ENCODE data around the gene PNPLA8. TPM values are rescaled to one million over a fixed set of nuclear protein-coding genes. Genes with fewer than 3 reads are reported as not detected.
"Not testable (repeated sequence)": the region's sequence is repeated elsewhere in the genome, so short reads cannot be mapped to it uniquely, and the experiment has no call there.

Gene PNPLA8
- total RNA-seq, 2 donors from 2014 or later: 19.2 to 26.2 TPM

DNA sequence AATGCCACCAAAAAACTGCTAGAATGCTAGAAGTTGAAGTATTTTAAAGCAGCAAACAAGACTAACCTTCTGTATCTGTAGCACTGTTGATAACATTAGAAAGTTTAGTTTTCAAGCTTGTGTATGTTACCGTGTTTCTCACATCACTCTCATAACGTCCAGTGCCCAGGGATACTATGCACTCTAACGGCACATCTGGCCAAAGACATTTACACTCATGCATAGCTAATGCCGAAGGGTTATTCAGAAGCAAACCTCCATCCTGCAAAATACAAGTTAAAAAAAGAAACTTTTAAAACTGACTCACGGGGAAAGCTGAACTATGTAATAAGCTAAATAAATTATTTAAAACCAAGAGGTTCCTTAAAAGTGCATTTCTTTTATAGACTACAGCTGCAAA is 46.8 kb downstream of the PNPLA8 start:
- H3K9me3 Mint-ChIP-seq: no peaks in the 10 kb centered on the region
- no peaks in the 10 kb centered on the region for H3K27me3 Mint-ChIP-seq
- H3K4me3 Mint-ChIP-seq: no peak overlapping the region
- ATAC-seq (replicated peaks): no peak
- H3K36me3 Mint-ChIP-seq (ENCODE audit: low read depth): peaks cover 89% of the 10 kb centered on the region
- no peak overlapping the region for H3K27ac Mint-ChIP-seq
- no peaks in the 10 kb centered on the region for H3K4me1 Mint-ChIP-seq

DNA sequence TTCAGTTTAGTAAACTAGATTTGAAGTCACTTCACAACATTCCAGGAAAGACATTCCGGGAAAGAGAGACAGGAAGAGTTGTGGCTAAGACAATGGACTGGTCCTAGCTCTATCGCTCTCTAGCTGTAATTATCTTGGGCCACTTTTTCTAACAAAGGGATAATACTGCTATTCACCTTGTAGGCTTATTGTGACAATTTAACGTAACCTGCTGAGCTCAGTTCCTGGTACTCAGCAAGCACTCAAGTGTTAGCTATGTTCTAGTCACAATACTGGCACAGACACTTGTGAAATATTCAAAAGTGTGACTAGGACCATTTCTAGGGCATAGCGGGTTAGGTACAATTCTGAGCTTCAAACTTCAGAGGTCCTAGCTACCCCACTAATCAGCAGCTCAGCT is 57.7 kb downstream of the PNPLA8 start:
- no peak for ATAC-seq (replicated peaks)
- peaks cover 3% of the 10 kb centered on the region for H3K27me3 Mint-ChIP-seq
- peaks cover 19% of the 10 kb centered on the region for H3K36me3 Mint-ChIP-seq (ENCODE audit: low read depth)
- no peak overlapping the region for H3K27ac Mint-ChIP-seq
- no peaks in the 10 kb centered on the region for H3K4me1 Mint-ChIP-seq
- H3K4me3 Mint-ChIP-seq: no peak overlapping the region
- no peaks in the 10 kb centered on the region for H3K9me3 Mint-ChIP-seq

DNA sequence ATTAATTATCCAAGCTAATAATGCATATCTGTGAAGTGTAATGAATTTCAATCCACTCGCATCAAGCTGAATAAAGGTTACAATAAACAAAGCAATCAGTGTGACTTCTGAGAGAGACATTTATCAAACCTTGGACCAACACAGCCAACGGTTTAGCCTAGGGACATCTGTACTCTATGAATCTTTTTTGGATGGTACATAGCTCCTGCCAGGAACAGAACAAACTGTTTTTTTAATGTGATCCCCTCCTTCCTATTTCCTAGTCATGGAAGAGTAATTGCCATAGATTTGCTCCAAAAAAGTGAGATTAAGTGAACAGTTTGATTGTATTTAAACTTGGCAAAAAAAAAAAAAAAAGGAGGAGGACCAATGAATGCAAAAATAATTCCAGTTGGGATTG is 58.5 kb downstream of the PNPLA8 start:
- no peak overlapping the region for H3K4me3 Mint-ChIP-seq
- H3K4me1 Mint-ChIP-seq: no peaks in the 10 kb centered on the region
- peaks cover 7% of the 10 kb centered on the region for H3K27me3 Mint-ChIP-seq
- H3K27ac Mint-ChIP-seq: no peak overlapping the region
- ATAC-seq (replicated peaks): no peak
- no peaks in the 10 kb centered on the region for H3K9me3 Mint-ChIP-seq
- H3K36me3 Mint-ChIP-seq (ENCODE audit: low read depth): peaks cover 10% of the 10 kb centered on the region

DNA sequence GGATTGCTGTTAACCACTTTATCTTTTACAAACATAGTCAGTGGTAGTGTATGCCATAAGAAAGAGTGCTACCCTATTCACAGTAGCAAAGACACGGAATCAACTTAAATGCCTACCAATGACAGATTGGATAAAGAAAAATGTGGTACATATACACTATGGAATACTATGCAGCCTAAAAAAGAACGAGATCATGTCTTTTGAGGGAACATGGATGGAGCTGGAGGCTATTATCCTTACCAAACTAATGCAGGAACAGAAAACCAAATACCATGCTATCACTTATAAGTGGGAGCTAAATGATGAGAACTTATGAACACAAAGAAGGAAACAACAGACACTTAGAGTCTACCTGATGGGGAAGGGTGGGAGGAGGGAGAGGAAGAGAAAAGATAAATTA is 59.6 kb downstream of the PNPLA8 start:
- not testable (repeated sequence) for H3K27ac Mint-ChIP-seq

DNA sequence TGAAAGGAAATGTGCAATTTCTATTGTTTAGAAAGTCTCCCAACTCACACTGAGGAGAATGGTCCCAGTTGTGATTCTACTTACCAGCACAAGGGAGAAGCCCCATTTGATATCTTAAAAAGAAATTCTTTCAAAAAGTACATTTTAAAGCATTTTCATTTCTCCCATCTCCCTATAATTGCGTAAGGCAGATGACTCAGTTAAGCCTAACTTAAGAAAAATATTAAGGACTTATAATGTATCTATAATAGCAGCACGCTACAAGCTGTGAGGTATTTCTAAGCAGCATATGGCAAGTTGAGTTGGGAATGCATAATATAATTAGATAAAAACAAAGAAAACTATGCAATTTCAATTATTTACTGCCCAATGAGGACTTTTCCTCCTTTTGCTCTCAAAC is 61.2 kb downstream of the PNPLA8 start:
- no peaks in the 10 kb centered on the region for H3K9me3 Mint-ChIP-seq
- H3K4me1 Mint-ChIP-seq: no peaks in the 10 kb centered on the region
- peaks cover 17% of the 10 kb centered on the region for H3K27me3 Mint-ChIP-seq
- no peaks in the 10 kb centered on the region for H3K36me3 Mint-ChIP-seq (ENCODE audit: low read depth)
- no peak for ATAC-seq (replicated peaks)
- H3K4me3 Mint-ChIP-seq: no peak overlapping the region
- no peak overlapping the region for H3K27ac Mint-ChIP-seq

More for the DNA sequence above, 59.6 kb downstream of the PNPLA8 start:
- H3K4me1 Mint-ChIP-seq; ATAC-seq (replicated peaks); H3K4me3 Mint-ChIP-seq; H3K27me3 Mint-ChIP-seq; H3K9me3 Mint-ChIP-seq; H3K36me3 Mint-ChIP-seq (ENCODE audit: low read depth): not testable (repeated sequence)

DNA sequence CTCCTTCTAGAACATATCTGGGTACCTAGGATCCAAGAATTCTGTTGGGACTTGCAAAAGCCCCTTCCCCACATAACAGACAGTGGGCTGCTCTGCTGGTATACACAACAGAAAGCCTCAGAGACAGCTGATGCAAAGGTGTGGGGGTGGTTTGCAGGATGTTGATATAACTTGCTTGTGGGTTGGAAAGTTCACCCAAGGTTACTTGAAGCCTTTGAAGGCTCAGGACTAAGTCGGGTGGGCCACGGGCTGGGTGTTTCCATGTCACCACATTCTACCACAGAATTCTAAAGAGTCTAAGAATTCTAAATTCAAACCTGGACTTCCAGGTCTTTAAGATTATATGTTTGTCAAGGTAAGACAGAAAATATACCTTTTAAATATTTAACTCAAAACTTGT is 62.3 kb downstream of the PNPLA8 start:
- Mint-ChIP-seq H3K27me3 (peaks cover 24% of the 10 kb centered on the region), H3K27ac (no peak overlapping the region), H3K9me3 (no peaks in the 10 kb centered on the region), H3K36me3 (ENCODE audit: low read depth) (no peaks in the 10 kb centered on the region), H3K4me1 (no peaks in the 10 kb centered on the region), H3K4me3 (no peak overlapping the region)
- no peak for ATAC-seq (replicated peaks)

DNA sequence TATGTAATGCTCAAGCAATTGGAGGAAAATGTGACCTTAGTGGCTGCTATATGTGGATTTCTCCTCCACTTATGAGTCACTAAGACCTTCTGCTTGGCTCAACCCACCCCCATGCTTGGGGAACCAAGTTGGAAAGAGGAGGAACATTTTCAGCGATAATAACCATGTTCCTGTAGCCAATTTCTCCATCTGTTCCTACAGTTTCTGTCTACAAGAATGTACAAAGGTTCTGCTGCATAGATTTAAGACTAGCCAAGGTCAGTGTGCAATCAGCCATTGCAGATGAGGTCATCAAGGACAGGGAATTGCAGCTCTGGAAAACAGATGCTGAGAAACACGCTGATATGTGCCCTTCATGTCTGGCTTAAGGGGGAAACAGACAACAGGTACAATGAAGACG is 64.1 kb downstream of the PNPLA8 start:
- H3K27me3 Mint-ChIP-seq: peaks cover 38% of the 10 kb centered on the region
- no peaks in the 10 kb centered on the region for H3K9me3 Mint-ChIP-seq
- H3K27ac Mint-ChIP-seq: no peak overlapping the region
- H3K4me1 Mint-ChIP-seq: no peaks in the 10 kb centered on the region
- ATAC-seq (replicated peaks): no peak
- H3K4me3 Mint-ChIP-seq: no peak overlapping the region
- H3K36me3 Mint-ChIP-seq (ENCODE audit: low read depth): no peaks in the 10 kb centered on the region

DNA sequence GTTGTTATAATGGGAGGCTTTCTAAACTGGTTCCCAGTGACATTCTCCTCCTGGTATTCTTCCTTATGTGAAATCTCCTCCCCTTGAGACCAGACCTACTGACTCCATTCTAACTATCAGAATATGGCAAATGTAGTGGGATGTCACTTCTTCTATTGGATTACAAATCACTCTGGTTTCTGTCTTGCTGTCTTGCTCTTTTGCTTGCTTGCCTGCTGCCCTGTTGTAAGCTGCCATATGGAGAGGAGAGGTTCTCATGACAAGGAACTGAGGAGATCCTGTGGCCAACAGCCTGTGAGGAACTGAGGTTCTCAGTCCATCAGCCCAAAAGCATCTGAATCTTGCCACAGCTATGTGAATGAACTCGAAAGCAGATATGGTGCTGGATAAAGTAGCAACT is 65.0 kb downstream of the PNPLA8 start:
- peaks cover 38% of the 10 kb centered on the region for H3K27me3 Mint-ChIP-seq
- no peaks in the 10 kb centered on the region for H3K9me3 Mint-ChIP-seq
- H3K4me3 Mint-ChIP-seq: no peak overlapping the region

DNA sequence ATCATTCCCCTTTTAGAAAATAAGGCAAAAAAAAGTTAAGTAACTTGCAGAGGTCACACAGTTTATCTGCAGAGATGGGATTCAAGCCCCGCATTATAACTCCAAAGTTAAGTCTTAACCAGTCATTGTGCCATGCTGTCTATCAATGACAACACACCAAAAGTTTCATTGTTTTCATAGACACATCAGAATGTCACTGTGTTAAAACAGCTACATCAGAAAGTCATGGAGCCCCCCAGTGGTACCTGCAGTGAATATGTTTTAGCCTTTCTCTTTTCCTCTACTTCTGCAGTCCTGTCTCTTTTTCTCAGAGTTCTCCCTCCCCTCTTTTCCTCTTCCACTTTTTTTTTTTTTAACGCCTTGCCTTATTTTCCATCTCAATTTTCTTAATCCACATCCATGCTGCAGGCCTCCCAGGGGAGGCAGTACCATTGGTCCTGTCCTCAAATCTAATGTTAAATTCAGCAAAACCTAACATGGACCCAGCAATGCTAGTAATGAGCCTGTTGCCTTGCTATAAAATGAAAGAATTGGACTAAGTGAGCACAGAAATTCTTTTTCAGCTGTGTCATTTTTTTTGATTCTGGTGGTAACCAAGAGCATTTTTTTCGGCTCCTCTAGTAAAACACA is 65.9 kb downstream of the PNPLA8 start:
- no peaks in the 10 kb centered on the region for H3K4me1 Mint-ChIP-seq
- ATAC-seq (replicated peaks): no peak
- H3K36me3 Mint-ChIP-seq (ENCODE audit: low read depth): no peaks in the 10 kb centered on the region

More for the DNA sequence above, 65.0 kb downstream of the PNPLA8 start:
- Mint-ChIP-seq H3K27ac (no peak overlapping the region), H3K4me1 (no peaks in the 10 kb centered on the region), H3K36me3 (ENCODE audit: low read depth) (no peaks in the 10 kb centered on the region)
- no peak for ATAC-seq (replicated peaks)

DNA sequence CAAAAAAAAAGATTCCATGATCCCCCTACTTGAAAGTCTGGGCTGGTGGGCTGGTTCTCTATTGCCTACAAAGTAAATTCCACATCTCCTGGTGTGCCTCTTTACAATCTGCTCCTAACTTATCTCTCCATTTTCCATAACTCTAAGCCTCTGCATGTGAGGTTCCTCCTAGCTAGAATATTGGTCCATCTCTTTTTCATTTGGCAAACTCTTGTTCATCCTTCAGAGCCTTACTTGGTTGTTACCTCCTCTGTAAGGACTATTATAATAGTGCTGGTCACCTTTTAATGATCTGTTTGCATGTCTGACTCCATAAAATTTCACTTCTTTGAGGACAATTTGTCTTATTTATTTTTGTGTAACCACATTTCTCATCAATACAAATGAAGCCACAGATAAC is 68.1 kb downstream of the PNPLA8 start:
- H3K36me3 Mint-ChIP-seq (ENCODE audit: low read depth): no peaks in the 10 kb centered on the region
- H3K9me3 Mint-ChIP-seq: no peaks in the 10 kb centered on the region
- H3K4me3 Mint-ChIP-seq: peak overlapping the region; percentile 2
- no peak overlapping the region for H3K27ac Mint-ChIP-seq
- peaks cover 50% of the 10 kb centered on the region for H3K27me3 Mint-ChIP-seq
- ATAC-seq (replicated peaks): no peak
- H3K4me1 Mint-ChIP-seq: no peaks in the 10 kb centered on the region

More for the DNA sequence above, 65.9 kb downstream of the PNPLA8 start:
- Mint-ChIP-seq H3K9me3 (no peaks in the 10 kb centered on the region), H3K27me3 (peaks cover 38% of the 10 kb centered on the region), H3K27ac (no peak overlapping the region), H3K4me3 (no peak overlapping the region)

DNA sequence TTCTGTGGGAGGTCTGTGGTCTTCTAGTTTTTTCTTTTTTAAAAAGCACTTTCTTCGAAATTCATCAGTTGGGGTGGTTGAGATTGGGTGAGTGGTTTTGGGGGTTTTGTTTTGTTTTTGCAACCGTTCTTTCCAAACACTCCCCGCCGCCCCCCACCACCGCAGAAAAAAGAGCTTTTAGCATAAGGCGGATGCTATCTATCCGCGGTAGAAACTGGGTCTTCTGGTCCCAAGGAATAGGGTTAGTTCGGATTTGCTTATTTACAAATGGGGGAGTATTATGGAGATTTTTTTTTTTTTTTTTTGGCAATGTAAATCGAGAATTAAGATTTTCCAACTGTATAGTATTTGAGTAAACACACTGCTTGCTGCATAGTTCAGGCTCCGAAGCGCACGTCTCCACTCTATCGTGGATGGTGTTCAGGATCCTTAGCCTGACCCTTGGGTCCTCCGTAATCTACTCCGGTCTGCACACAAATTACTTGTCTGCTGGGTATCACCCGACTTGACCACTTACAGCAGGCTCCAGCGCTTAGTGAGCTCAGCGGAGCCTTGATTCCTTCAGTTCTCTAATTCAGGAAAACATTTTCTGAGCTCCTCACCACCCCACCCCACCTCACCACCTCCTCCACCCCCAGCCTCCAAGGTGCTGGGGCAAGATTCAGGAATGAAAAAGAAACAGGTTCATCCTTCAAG is 68.9 kb downstream of the PNPLA8 start:
- Mint-ChIP-seq H3K27ac (no peak overlapping the region), H3K27me3 (peaks cover 50% of the 10 kb centered on the region), H3K4me1 (no peaks in the 10 kb centered on the region), H3K36me3 (ENCODE audit: low read depth) (no peaks in the 10 kb centered on the region), H3K9me3 (no peaks in the 10 kb centered on the region), H3K4me3 (peak overlapping the region; percentile 2)
- ATAC-seq (replicated peaks): no peak

DNA sequence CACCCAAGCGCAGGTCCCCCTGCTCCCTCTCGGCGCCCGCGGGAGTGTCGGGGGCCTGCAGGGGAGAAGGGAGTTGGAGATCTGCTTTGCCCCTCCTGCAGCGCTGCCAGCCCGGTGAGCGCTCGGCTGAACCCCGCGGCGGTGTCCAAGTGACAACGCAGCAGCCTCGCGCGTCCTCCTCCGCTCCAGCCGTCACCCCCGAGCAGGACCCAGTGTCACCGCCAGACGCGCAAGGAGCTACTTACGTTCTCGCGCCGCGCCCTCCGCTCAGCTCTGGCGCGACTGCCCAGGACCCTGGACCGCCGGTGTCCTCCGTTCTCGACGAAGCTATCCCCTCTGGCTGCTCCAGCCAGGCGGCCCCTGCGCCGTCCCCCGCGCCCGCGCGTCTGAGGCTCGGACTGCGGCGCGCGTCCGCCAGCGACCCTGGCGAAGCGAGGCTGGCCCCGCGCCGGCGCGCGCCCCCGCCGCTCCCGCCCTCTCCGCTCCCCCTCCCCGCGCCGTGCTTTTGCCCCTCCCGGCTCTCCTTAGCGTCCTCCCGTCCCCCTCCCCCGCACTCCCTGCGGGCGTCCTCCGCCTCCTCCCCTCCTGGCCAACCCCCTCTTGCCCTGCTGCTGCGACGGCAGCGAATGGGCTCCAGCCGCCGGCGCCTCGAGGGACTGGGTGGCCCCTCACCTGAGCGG is 69.8 kb downstream of the PNPLA8 start, which contains the start of gene NRCAM:
Gene NRCAM, minus strand, starts transcription at position 439 of the 680 bp plus-strand sequence. CDS start 216,372 bp downstream, outside the sequence.
- Mint-ChIP-seq H3K27me3 (peaks cover 55% of the 10 kb centered on the region), H3K36me3 (ENCODE audit: low read depth) (no peaks in the 10 kb centered on the region), H3K27ac (no peak within 1 kb of the TSS), H3K9me3 (no peaks in the 10 kb centered on the region), H3K4me1 (no peaks in the 10 kb centered on the region), H3K4me3 (peak within 1 kb of the TSS; percentile 2)
- ATAC-seq (replicated peaks): no peak

DNA sequence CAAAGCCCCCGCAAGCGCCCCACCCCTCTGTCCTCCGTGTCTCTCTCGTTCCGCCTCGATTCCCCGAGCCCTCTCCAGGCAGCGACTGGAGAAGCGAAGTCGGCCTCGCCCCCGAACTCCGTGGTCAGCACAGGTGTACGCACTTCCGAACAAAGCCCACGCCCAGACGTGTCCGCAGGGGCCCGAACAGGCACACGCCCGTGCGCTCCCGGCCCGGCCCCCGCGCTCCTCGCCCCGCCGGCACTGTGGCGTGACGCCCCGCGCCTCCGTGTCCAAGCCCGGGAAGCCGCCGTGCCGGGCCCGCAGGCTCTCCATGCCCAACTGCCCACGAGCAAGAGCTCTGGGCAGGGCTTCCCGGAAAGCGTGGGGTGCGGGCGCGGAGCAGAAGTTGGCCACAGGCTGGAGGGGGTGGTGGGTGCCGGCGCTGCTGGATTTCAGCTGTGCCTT is 70.4 kb downstream of the PNPLA8 start:
- no peak for ATAC-seq (replicated peaks)
- Mint-ChIP-seq H3K9me3 (no peaks in the 10 kb centered on the region), H3K27me3 (peaks cover 53% of the 10 kb centered on the region), H3K36me3 (ENCODE audit: low read depth) (no peaks in the 10 kb centered on the region), H3K4me1 (no peaks in the 10 kb centered on the region), H3K27ac (no peak overlapping the region), H3K4me3 (no peak overlapping the region)

DNA sequence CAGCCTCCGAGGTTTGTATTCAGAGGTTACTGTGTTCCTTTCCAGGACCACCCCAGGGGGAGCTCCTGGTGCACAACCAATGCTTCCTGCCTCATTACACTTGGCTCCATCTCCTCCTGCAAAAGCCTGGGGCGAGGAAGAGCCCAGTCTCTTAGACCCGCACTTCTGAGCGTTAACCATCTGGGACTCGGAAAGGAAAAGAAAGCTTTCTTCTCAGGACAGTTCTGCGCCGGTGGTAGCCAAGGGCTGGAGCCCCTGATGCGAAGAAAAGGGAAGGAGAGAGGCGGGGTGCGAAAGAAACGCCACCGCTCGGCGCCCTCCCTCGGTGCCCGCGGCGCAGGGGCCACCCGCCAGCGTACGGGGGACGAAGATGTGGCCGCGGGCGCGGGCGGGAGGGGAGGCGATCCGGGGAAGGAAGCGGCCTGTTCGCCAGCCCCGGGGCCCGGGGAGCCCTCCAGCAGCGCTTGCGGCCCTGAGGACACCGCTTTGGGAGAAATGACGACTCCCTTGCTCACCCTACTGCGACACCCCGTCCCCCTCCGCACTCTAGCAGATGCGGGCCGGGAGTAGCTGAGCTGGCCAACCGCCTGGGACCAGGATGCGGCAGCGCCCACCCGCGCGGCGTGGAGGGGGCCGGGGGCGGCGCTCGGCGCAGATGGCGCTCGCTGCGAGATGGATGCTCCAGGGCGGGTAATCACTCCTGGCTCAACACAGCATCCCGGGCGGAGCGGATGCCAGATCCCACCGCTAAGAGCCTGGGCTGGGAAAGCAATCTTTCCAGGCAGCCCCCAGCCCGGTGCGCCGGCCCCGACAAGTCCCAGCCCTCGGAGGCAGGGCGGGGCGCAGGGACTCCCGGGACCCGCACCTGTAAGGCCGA is 71.0 kb downstream of the PNPLA8 start:
- Mint-ChIP-seq H3K4me3 (peak overlapping the region; percentile 40), H3K27me3 (peaks cover 54% of the 10 kb centered on the region), H3K27ac (no peak overlapping the region), H3K9me3 (no peaks in the 10 kb centered on the region), H3K36me3 (ENCODE audit: low read depth) (no peaks in the 10 kb centered on the region), H3K4me1 (no peaks in the 10 kb centered on the region)
- peak; percentile 16 for ATAC-seq (replicated peaks)

All from activated T-helper 17 cell treated with anti-CD3 and anti-CD28 coated beads, Interleukin-2, amount 50 U/mL, for 72 hours (primary cell).